Heart left ventricle (tissue), 13 donors: ENCODE results near the gene ZNF331.

Experiments
- POLR2A ChIP-seq, 2 donors: fragments of 450-650 bp; IDR thresholded peaks; one replicate each; pipeline ENCODE4 v1.6.1; 2017; ENCODE audit warnings: antibody characterized with exemption in 2 of 2, mild to moderate bottlenecking in 2 of 2, moderate library complexity in 2 of 2
- TF ChIP-seq, protein P1 (sequence below), 12 donors: fragments of 200-600 bp; sonication (generic) in 4 of 12; IDR thresholded peaks; one replicate each; pipeline versions ENCODE4 v1.5.0 to v1.8.0; 2018 to 2022; ENCODE audit warnings: antibody characterized with exemption in 12 of 12, mild to moderate bottlenecking in 5 of 12
- donor health status: ischemic (EF 13 %, LVEDD 7.1; RV severe dilation, severe dysfunction).
- donor health status: DM: no; HTN: yes; CAD: no.
- donor health status: DM: no; HTN: no; CAD: no.
- donor health status: ischemic (EF 25% LVEDD 6.9; RV normal size, moderate dysfunction).
- donor health status: ischemic (EF 25% LVEDD 5.7; RV mildly dilated, moderate dysfunction).
- donor health status: ischemic (EF 35%, LVEDD 5.7; RV mildly dilated, moderate dysfunction).
- donor health status: nonischemic (EF 11% LVEDD 7.7; RV severe dilation, severe dysfunction).
- donor health status: DM: yes; HTN: yes; CAD: no.
- donor health status: PGD.
- donor health status: ischemic (EF 29% LVEDD 5.4; RV normal size, mild dysfunction).
- donor health status: nonischemic (EF 23%, LVEDD 6.1; RV moderate dilation, normal function).

DNA sequence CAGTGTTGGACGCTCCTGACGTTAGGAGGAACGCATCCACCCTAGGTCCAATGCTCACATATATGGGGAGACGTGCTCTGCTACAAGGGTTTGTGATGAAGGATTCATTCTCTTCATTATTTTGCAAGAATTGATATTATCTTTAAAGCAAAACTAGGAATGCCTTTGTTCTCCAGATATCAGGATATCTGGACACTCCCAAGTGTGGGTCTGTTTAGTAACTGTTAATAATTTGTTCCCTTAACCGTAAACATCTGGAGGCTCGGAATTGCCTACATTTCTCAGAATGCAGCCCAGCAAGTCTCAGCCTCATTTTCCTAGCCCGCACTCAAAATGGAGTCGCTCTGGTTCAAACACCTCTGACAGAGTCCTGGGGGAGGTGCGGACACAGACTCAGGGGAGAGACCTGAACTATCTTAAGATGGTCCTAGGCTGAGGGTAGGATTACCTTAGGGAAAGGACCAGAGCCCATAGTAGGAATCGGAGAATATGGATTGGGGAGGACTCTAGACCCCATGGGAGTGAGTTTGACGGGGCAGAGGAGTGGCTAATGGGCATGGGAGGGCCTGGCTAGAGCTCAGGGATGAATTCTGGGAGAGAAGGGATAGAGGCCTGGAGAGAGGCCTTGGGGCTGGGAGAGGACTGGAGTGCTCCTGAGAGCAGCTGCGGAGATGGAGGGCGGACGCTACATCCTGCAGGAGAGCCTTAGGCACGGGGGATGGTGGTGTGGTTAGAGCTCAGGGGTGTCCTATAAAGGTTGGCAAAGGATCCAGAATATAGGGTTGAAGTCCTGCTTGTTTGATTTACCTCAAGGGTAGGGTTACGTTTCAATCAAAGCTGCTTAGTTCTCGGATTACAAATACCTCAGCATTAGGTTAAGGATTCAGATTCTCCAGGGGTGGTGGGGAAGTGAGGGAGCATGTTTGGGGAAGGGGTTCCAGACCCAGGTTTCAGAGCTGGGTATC is 43.2 kb downstream of the ZNF331 start:
- no peak for TF ChIP-seq POLR2A (IDR thresholded peaks at IDR 0.05)
- TF ChIP-seq, protein P1, sequence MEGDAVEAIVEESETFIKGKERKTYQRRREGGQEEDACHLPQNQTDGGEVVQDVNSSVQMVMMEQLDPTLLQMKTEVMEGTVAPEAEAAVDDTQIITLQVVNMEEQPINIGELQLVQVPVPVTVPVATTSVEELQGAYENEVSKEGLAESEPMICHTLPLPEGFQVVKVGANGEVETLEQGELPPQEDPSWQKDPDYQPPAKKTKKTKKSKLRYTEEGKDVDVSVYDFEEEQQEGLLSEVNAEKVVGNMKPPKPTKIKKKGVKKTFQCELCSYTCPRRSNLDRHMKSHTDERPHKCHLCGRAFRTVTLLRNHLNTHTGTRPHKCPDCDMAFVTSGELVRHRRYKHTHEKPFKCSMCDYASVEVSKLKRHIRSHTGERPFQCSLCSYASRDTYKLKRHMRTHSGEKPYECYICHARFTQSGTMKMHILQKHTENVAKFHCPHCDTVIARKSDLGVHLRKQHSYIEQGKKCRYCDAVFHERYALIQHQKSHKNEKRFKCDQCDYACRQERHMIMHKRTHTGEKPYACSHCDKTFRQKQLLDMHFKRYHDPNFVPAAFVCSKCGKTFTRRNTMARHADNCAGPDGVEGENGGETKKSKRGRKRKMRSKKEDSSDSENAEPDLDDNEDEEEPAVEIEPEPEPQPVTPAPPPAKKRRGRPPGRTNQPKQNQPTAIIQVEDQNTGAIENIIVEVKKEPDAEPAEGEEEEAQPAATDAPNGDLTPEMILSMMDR (IDR thresholded peaks at IDR 0.05), result no peak
